Hepatocyte (in vitro differentiated cells): ENCODE measurements around the gene ADCY1. TPM values are rescaled to one million over a fixed set of nuclear protein-coding genes. Genes with fewer than 3 reads are reported as not detected.

Source experiments
- DNase-seq: peaks from one replicate; pipeline ENCODE4 v3.0.0-alpha.2; 2016; ENCODE audit warnings: low spot score
- H2AFZ ChIP-seq: fragments of 200-600 bp; sonication (generic); 2 replicates; pipeline ENCODE4 v1.6.0; 2016; ENCODE audit warnings: antibody characterized with exemption, mild to moderate bottlenecking
- H3K27ac ChIP-seq: fragments of 200-600 bp; sonication (generic); 2 replicates; pipeline ENCODE4 v1.5.1; 2016; ENCODE audit warnings: mild to moderate bottlenecking
- H3K27me3 ChIP-seq: fragments of 200-600 bp; sonication (generic); 2 replicates; pipeline ENCODE4 v1.6.1; 2016
- H3K36me3 ChIP-seq: fragments of 200-600 bp; sonication (generic); replicated peaks from 2 replicates; pipeline ENCODE4 v1.5.1; 2016; ENCODE audit warnings: low read depth; ENCODE audit not compliant: insufficient read depth
- H3K4me1 ChIP-seq: fragments of 200-600 bp; sonication (generic); 2 replicates; pipeline ENCODE4 v1.5.1; 2016; ENCODE audit warnings: mild to moderate bottlenecking, moderate library complexity; ENCODE audit not compliant: insufficient read depth
- H3K4me2 ChIP-seq: fragments of 200-600 bp; sonication (generic); 2 replicates; pipeline ENCODE4 v1.6.0; 2016
- H3K4me3 ChIP-seq: fragments of 200-600 bp; sonication (generic); 2 replicates; pipeline ENCODE4 v1.5.1; 2016; ENCODE audit warnings: mild to moderate bottlenecking
- H3K79me2 ChIP-seq: fragments of 200-600 bp; sonication (generic); 2 replicates; pipeline ENCODE4 v1.6.0; 2017; ENCODE audit warnings: mild to moderate bottlenecking
- H3K9me2 ChIP-seq: fragments of 200-600 bp; sonication (generic); replicated peaks from 2 replicates; pipeline ENCODE4 v1.6.0; 2017; ENCODE audit warnings: mild to moderate bottlenecking; ENCODE audit not compliant: insufficient read depth
- H3K9me3 ChIP-seq: fragments of 200-600 bp; sonication (generic); 2 replicates; pipeline ENCODE4 v1.5.1; 2016; ENCODE audit warnings: low read depth, mild to moderate bottlenecking
- H4K20me1 ChIP-seq: fragments of 200-600 bp; sonication (generic); 2 replicates; pipeline ENCODE4 v1.6.0; 2016; ENCODE audit warnings: mild to moderate bottlenecking; ENCODE audit not compliant: insufficient read depth, poor library complexity, severe bottlenecking
- EZH2 ChIP-seq: fragments of 200-600 bp; sonication (generic); IDR thresholded peaks from 2 replicates; pipeline ENCODE4 v1.6.1; 2016; ENCODE audit warnings: antibody characterized with exemption, mild to moderate bottlenecking, borderline replicate concordance
- EZH2phosphoT487 ChIP-seq: fragments of 200-600 bp; sonication (generic); IDR thresholded peaks from one replicate; pipeline ENCODE4 v1.6.1; 2018; ENCODE audit warnings: antibody characterized with exemption, mild to moderate bottlenecking, low read depth, moderate library complexity; ENCODE audit not compliant: unreplicated experiment, severe bottlenecking
- WGBS: methylation state at CpG from one replicate; pipeline ENCODE4 v1.1.6; 2016; ENCODE audit warnings: low lambda C conversion rate; ENCODE audit errors: missing lambda C conversion rate; 5-methylcytosine and 5-hydroxymethylcytosine counted together
- polyA plus RNA-seq: library from polyadenylated mRNA; unstranded; fragments of >200 nt; fragmentation: Nextera tagmentation; extraction: Ambion mirVana; gene quantifications from 2 replicates; pipeline ENCODE4 v1.2.1, GENCODE V29; 2016
- total RNA-seq: library from RNA; depleted of rRNA; stranded (reverse); fragments of >200 nt; gene quantifications from 2 replicates; pipeline ENCODE4 v1.2.3, GENCODE V29; 2014
- TF ChIP-seq, protein P1 (sequence below): fragments of 200-600 bp; sonication (generic); IDR thresholded peaks from 2 replicates; pipeline ENCODE4 v1.5.1; 2016; ENCODE audit warnings: antibody characterized with exemption, mild to moderate bottlenecking; ENCODE audit not compliant: poor library complexity

ADCY1 gene
- total and polyA plus RNA-seq, 2 experiments from 2014 or later: 1.3 to 2.9 TPM

DNA sequence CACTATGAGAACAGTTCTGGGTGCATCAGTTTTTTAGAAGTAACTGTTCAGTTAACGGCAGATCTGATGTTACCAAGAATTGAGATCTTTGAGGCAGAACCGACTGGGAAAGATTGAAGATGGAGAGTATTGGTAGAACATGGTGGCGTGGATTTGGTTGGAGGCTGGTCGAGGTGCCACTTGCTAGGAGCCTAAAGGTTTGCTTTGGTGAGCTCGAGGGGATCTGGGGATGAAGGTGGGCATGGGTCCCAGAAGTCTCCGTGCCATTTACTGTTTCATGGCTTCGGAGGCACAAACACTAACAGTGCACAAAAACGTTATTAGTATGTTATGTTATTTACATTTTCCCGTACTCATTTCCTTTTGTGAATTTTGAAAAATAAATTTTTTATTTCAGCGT, 81.4 kb downstream of the ADCY1 start:
- H3K9me2 ChIP-seq: no peaks in the 10 kb centered on the region
- no peaks in the 10 kb centered on the region for H3K9me3 ChIP-seq
- no peak overlapping the region for H3K4me3 ChIP-seq
- no peaks in the 10 kb centered on the region for H3K27me3 ChIP-seq
- H3K36me3 ChIP-seq: no peaks in the 10 kb centered on the region
- WGBS: 95% methylated on average over 10 of the region's 10 CpGs
- H3K4me2 ChIP-seq: no peak overlapping the region
- TF ChIP-seq, protein P1, sequence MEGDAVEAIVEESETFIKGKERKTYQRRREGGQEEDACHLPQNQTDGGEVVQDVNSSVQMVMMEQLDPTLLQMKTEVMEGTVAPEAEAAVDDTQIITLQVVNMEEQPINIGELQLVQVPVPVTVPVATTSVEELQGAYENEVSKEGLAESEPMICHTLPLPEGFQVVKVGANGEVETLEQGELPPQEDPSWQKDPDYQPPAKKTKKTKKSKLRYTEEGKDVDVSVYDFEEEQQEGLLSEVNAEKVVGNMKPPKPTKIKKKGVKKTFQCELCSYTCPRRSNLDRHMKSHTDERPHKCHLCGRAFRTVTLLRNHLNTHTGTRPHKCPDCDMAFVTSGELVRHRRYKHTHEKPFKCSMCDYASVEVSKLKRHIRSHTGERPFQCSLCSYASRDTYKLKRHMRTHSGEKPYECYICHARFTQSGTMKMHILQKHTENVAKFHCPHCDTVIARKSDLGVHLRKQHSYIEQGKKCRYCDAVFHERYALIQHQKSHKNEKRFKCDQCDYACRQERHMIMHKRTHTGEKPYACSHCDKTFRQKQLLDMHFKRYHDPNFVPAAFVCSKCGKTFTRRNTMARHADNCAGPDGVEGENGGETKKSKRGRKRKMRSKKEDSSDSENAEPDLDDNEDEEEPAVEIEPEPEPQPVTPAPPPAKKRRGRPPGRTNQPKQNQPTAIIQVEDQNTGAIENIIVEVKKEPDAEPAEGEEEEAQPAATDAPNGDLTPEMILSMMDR: no peak
- TF ChIP-seq EZH2phosphoT487 (no peak), EZH2 (no peak)
- no peaks in the 10 kb centered on the region for H3K4me1 ChIP-seq
- DNase-seq: no peak
- no peaks in the 10 kb centered on the region for H4K20me1 ChIP-seq
- no peak overlapping the region for H2AFZ ChIP-seq
- no peak overlapping the region for H3K27ac ChIP-seq
- no peaks in the 10 kb centered on the region for H3K79me2 ChIP-seq

DNA sequence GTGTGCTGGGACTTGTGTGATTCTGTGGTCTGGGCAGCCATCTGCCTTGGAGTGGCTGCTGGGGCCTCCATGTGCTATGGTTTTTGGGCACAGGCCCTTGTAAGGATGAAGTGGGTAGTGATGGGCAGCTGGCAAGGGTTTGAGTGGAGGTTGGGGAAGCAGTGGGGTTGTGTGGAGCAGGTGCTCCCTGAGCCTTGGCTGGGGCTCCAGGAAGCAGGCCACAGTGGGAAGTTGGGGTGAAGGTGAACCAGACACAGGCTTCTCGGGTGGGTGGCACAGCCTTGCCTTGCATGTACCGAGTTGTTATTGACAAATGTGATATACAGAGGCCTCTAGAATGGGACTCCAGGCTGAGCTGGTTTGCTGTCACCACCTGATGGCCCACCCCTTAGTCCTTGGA, 82.3 kb downstream of the ADCY1 start:
- 97% methylated on average over 2 of the region's 2 CpGs for WGBS
- H3K4me3 ChIP-seq: no peak overlapping the region
- H3K4me1 ChIP-seq: no peaks in the 10 kb centered on the region
- H3K4me2 ChIP-seq: no peak overlapping the region
- H2AFZ ChIP-seq: no peak overlapping the region
- no peak overlapping the region for H3K27ac ChIP-seq
- no peaks in the 10 kb centered on the region for H3K9me3 ChIP-seq
- H3K36me3 ChIP-seq: no peaks in the 10 kb centered on the region
- H4K20me1 ChIP-seq: no peaks in the 10 kb centered on the region
- H3K9me2 ChIP-seq: no peaks in the 10 kb centered on the region
- H3K27me3 ChIP-seq: no peaks in the 10 kb centered on the region
- no peaks in the 10 kb centered on the region for H3K79me2 ChIP-seq
- TF ChIP-seq, protein P1: no peak
- TF ChIP-seq EZH2 (no peak), EZH2phosphoT487 (no peak)
- DNase-seq: no peak

DNA sequence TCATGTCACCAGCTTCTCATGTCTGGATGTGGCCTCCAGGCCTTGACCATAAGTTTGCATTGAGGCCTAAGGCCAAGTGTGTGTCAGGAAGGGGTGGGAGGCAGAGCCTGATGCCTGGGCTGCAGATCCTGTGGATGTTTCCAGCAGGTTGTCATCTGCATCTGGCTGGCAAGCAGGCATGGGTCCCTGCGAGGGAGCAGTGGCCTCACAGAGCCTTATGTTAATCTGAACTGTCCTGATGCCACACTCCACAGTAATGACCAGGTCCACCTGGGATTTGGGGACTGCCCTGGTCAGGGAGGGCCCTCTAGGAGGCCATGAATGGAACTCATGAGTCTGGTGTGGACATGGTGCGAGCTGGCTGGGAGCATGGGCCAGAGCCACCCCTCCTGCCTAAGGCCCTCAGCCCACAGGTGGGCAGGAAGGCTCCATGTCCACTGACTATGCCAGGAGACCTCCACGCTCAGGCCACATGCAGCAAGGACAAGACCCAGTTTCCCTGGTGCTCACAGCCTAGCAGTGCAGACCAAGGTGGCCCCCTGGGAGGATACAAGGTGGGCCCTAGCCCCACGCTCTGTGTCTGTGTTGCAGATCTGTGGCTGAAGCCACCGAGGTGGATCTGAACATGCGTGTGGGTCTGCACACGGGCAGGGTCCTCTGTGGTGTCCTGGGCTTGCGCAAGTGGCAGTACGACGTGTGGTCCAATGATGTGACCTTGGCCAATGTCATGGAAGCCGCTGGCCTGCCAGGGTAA, 83.1 kb downstream of the ADCY1 start:
- Histone ChIP-seq H3K36me3 (no peaks in the 10 kb centered on the region), H3K9me2 (no peaks in the 10 kb centered on the region)
- no peak for DNase-seq

More for the DNA sequence above, 83.1 kb downstream of the ADCY1 start:
- Histone ChIP-seq H3K4me3 (no peak overlapping the region), H3K27me3 (no peaks in the 10 kb centered on the region), H3K27ac (no peak overlapping the region), H3K9me3 (no peaks in the 10 kb centered on the region), H3K4me1 (no peaks in the 10 kb centered on the region), H3K4me2 (no peak overlapping the region), H3K79me2 (no peaks in the 10 kb centered on the region), H2AFZ (no peak overlapping the region), H4K20me1 (no peaks in the 10 kb centered on the region)
- WGBS: 93% methylated on average over 11 of the region's 11 CpGs
- TF ChIP-seq EZH2phosphoT487 (no peak), EZH2 (no peak)
- TF ChIP-seq, protein P1: no peak
